CD14-positive monocyte (primary cell): ENCODE measurements around the gene ANKRD17. TPM values are rescaled to one million over a fixed set of nuclear protein-coding genes. Genes with fewer than 3 reads are reported as not detected.

Experiments used
- DNase-seq, 3 donors: peaks; one replicate each; pipeline ENCODE4 v3.0.0-alpha.2; 2011 to 2022
- H2AFZ ChIP-seq: 2 replicates; pipeline ENCODE4 v1.6.0; 2012; ENCODE audit warnings: mild to moderate bottlenecking, low read depth, low read length, inconsistent platforms; ENCODE audit not compliant: insufficient read depth, poor library complexity, severe bottlenecking
- H3K27ac ChIP-seq, 2 donors: 1 replicate in 1 of 2; 2 replicates in 1 of 2; pipeline ENCODE4 v1.5.1; 2012 to 2013; ENCODE audit warnings: low read length in 2 of 2, control low read depth in 1 of 2, inconsistent platforms in 1 of 2, low read depth in 1 of 2, mild to moderate bottlenecking in 1 of 2
- H3K27me3 ChIP-seq, 2 donors: one replicate each; pipeline versions ENCODE4 v1.6.0 to v1.6.1; 2011 to 2013; ENCODE audit warnings: low read length in 2 of 2; ENCODE audit not compliant: control insufficient read depth in 2 of 2, insufficient read depth in 2 of 2
- H3K36me3 ChIP-seq, 2 donors: replicated peaks in 1 of 2; 1 replicate in 1 of 2; 2 replicates in 1 of 2; pipeline versions ENCODE4 v1.5.1 to v1.6.1; 2012 to 2013; ENCODE audit warnings: low read length in 2 of 2, control low read depth in 1 of 2, inconsistent platforms in 1 of 2, mild to moderate bottlenecking in 1 of 2; ENCODE audit not compliant: insufficient read depth in 2 of 2, control insufficient read depth in 1 of 2
- H3K4me1 ChIP-seq, 2 donors: 1 replicate in 1 of 2; 2 replicates in 1 of 2; pipeline versions ENCODE4 v1.5.1 to v1.6.1; 2012 to 2013; ENCODE audit warnings: low read length in 2 of 2, control low read depth in 1 of 2, inconsistent platforms in 1 of 2, mild to moderate bottlenecking in 1 of 2, moderate library complexity in 1 of 2; ENCODE audit not compliant: insufficient read depth in 2 of 2, control insufficient read depth in 1 of 2
- H3K4me2 ChIP-seq: replicated peaks from 2 replicates; pipeline ENCODE3; 2012; ENCODE audit warnings: low read length, moderate library complexity, mild to moderate bottlenecking; ENCODE audit not compliant: poor library complexity, severe bottlenecking; ENCODE audit errors: extremely low read depth
- H3K4me3 ChIP-seq, 3 experiments: fragments of 200-600 bp in 1 of 3; sonication (generic) in 1 of 3; replicated peaks in 1 of 3; 1 replicate in 2 of 3; 2 replicates in 1 of 3; pipeline ENCODE4 v1.5.1; 2011 to 2013; ENCODE audit warnings: low read length in 3 of 3, mild to moderate bottlenecking in 3 of 3, control low read depth in 2 of 3, low read depth in 2 of 3, inconsistent platforms in 1 of 3, moderate library complexity in 1 of 3
- H3K79me2 ChIP-seq: 2 replicates; pipeline ENCODE4 v1.6.0; 2012; ENCODE audit warnings: mild to moderate bottlenecking, control low read depth, inconsistent platforms, low read length, moderate library complexity; ENCODE audit not compliant: insufficient read depth
- H3K9ac ChIP-seq: 2 replicates; pipeline ENCODE4 v1.6.0; 2017; ENCODE audit warnings: low read length, mild to moderate bottlenecking; ENCODE audit not compliant: insufficient read depth, poor library complexity, severe bottlenecking
- H3K9me3 ChIP-seq, 2 donors: replicated peaks in 1 of 2; 1 replicate in 1 of 2; 2 replicates in 1 of 2; pipeline versions ENCODE4 v1.5.1 to v1.6.1; 2012 to 2013; ENCODE audit warnings: low read length in 2 of 2, control low read depth in 1 of 2; ENCODE audit not compliant: control insufficient read depth in 1 of 2, insufficient read depth in 1 of 2
- H4K20me1 ChIP-seq: 2 replicates; pipeline ENCODE4 v1.6.0; 2012; ENCODE audit warnings: mild to moderate bottlenecking, low read length, control low read depth, moderate library complexity; ENCODE audit not compliant: insufficient read depth
- H3K27ac Mint-ChIP-seq, 7 donors: one replicate each; pipeline ENCODE4 v1.8.0; 2020; ENCODE audit warnings: mild to moderate bottlenecking in 7 of 7, mixed read lengths in 7 of 7, moderate library complexity in 6 of 7, inconsistent platforms in 2 of 7
- H3K27me3 Mint-ChIP-seq, 3 donors: one replicate each; pipeline ENCODE4 v1.8.0; 2021 to 2022; ENCODE audit warnings: low read depth in 3 of 3, mild to moderate bottlenecking in 3 of 3, mixed read lengths in 3 of 3, moderate library complexity in 3 of 3, inconsistent platforms in 1 of 3
- H3K36me3 Mint-ChIP-seq, 2 donors: one replicate each; pipeline ENCODE4 v1.8.0; 2020; ENCODE audit warnings: mixed read lengths in 2 of 2, inconsistent platforms in 1 of 2, mild to moderate bottlenecking in 1 of 2
- H3K4me1 Mint-ChIP-seq: one replicate; pipeline ENCODE4 v1.8.0; 2020; ENCODE audit warnings: mild to moderate bottlenecking, mixed read lengths
- H3K4me3 Mint-ChIP-seq, 2 donors: one replicate each; pipeline ENCODE4 v1.8.0; 2020; ENCODE audit warnings: mild to moderate bottlenecking in 2 of 2, mixed read lengths in 2 of 2, moderate library complexity in 1 of 2
- H3K9me3 Mint-ChIP-seq, 7 donors: one replicate each; pipeline ENCODE4 v1.8.0; 2020 to 2022; ENCODE audit warnings: mixed read lengths in 7 of 7, mild to moderate bottlenecking in 6 of 7, moderate library complexity in 6 of 7, inconsistent platforms in 2 of 7
- CTCF ChIP-seq: fragments of 200-600 bp; IDR thresholded peaks from one replicate; pipeline ENCODE4 v1.8.0; 2022; ENCODE audit warnings: antibody characterized with exemption, mild to moderate bottlenecking
- WGBS: methylation state at CpG from one replicate; pipeline ENCODE4 v1.1.5; 2013; ENCODE audit warnings: missing lambda C conversion rate; ENCODE audit not compliant: insufficient coverage; 5-methylcytosine and 5-hydroxymethylcytosine counted together
- intact Hi-C, 2 donors: fragments of 100-400 bp; cut with micrococcal nuclease; formaldehyde crosslinking; loops; one replicate each; pipeline versions ENCODE4 v1.15.0 to v1.15.1; 2023
- polyA plus RNA-seq, 3 donors: library from polyadenylated mRNA; depleted of rRNA in 1 of 3; unstranded in 2 of 3; stranded (reverse) in 1 of 3; fragments of 300-500 nt in 2 of 3; fragments of >200 nt in 1 of 3; fragmentation: Illumina TruSeq in 2 of 3; gene quantifications; 1 replicate in 2 of 3; 2 replicates in 1 of 3; pipeline ENCODE4 v1.2.3, GENCODE V29; 2012 to 2021

The ANKRD17 gene
- polyA plus RNA-seq, 3 donors: 5.3 to 18.9 (median 9.0) TPM

- Histone ChIP-seq H3K4me1 (no peaks in the 10 kb centered on the region), H3K9ac (no peak overlapping the region), H3K27ac (no peak overlapping the region), H3K9me3 (no peaks in the 10 kb centered on the region), H2AFZ (no peak overlapping the region), H3K36me3 (peaks cover 23 to 52% of the 10 kb centered on the region in 2 donors), H3K4me3 (no peak overlapping the region), H3K4me2 (no peak overlapping the region), H3K27me3 (no peaks in the 10 kb centered on the region), H4K20me1 (no peaks in the 10 kb centered on the region), H3K79me2 (no peaks in the 10 kb centered on the region)
- no peaks in the 10 kb centered on the region for H3K4me1 Mint-ChIP-seq
- WGBS: no CpG with 5 or more reads among the region's 5 CpGs
- no peak for DNase-seq
- H3K36me3 Mint-ChIP-seq: peaks cover 46 to 55% of the 10 kb centered on the region in 2 donors
- no peak for TF ChIP-seq CTCF
- H3K27me3 Mint-ChIP-seq: peaks cover 0 to 2% (median 0%) of the 10 kb centered on the region in 3 donors
- no peak overlapping the region for H3K4me3 Mint-ChIP-seq
- intact Hi-C loops: no loop called here
- H3K9me3 Mint-ChIP-seq: peaks cover 0 to 4% (median 1%) of the 10 kb centered on the region in 7 donors
- H3K27ac Mint-ChIP-seq: no peak overlapping the region
These were observed 205.5 kb downstream of the ANKRD17 start for GRCh38 chr4:73053076-73053475.

GRCh38 chr4:73051625-73052024 lies 207.0 kb downstream of the ANKRD17 start:
- Mint-ChIP-seq H3K4me3 (no peak overlapping the region), H3K4me1 (no peaks in the 10 kb centered on the region), H3K36me3 (peaks cover 34 to 41% of the 10 kb centered on the region in 2 donors), H3K9me3 (peaks cover 0 to 4% (median 1%) of the 10 kb centered on the region in 7 donors), H3K27me3 (peaks cover 0 to 2% (median 0%) of the 10 kb centered on the region in 3 donors), H3K27ac (no peak overlapping the region)
- Histone ChIP-seq H3K4me2 (no peak overlapping the region), H4K20me1 (no peaks in the 10 kb centered on the region), H3K9me3 (no peaks in the 10 kb centered on the region), H3K36me3 (peaks cover 10 to 37% of the 10 kb centered on the region in 2 donors), H3K27ac (no peak overlapping the region), H2AFZ (no peak overlapping the region), H3K9ac (no peak overlapping the region), H3K4me1 (no peaks in the 10 kb centered on the region), H3K4me3 (no peak overlapping the region), H3K27me3 (no peaks in the 10 kb centered on the region), H3K79me2 (no peaks in the 10 kb centered on the region)
- WGBS: no CpG with 5 or more reads among the region's 1 CpG
- intact Hi-C loops: no loop called here
- TF ChIP-seq CTCF: no peak
- DNase-seq: no peak
